Measurements from ENCODE around the gene KRT4. TPM values are rescaled to one million over a fixed set of nuclear protein-coding genes. Genes with fewer than 3 reads are reported as not detected.

Gene KRT4
- total RNA-seq, 2 experiments from 2014 or later: not detected

- ATAC-seq (no peak), DNase-seq (no peak)
- H3K4me3 Mint-ChIP-seq: no peak overlapping the region
- H3K27ac Mint-ChIP-seq: no peak overlapping the region
- ChIA-PET CTCF (no interaction called here), POLR2A (no interaction called here)
- no peaks in the 10 kb centered on the region for H3K4me1 Mint-ChIP-seq (ENCODE audit: low read depth)
- peaks cover 2% of the 10 kb centered on the region for H3K27me3 Mint-ChIP-seq (ENCODE audit: low read depth)
- no peaks in the 10 kb centered on the region for H3K36me3 Mint-ChIP-seq (ENCODE audit: low read depth)
- H3K9me3 Mint-ChIP-seq (ENCODE audit: insufficient read depth): no peaks in the 10 kb centered on the region
Measured at GRCh38 chr12:52809166-52809565, 4.8 kb downstream of the KRT4 start.

GRCh38 chr12:52808573-52809160, 5.2 kb downstream of the KRT4 start:
- H3K9me3 Mint-ChIP-seq (ENCODE audit: insufficient read depth): no peaks in the 10 kb centered on the region
- H3K27ac Mint-ChIP-seq: no peak overlapping the region
- POLR2A ChIA-PET: interaction anchor here (0.7 kb wide), 1 partner anchor 9 kb away, joined by 3 read pairs; no protein-coding TSS in a partner anchor
- no peaks in the 10 kb centered on the region for H3K36me3 Mint-ChIP-seq (ENCODE audit: low read depth)
- no peak for ATAC-seq
- H3K27me3 Mint-ChIP-seq (ENCODE audit: low read depth): peaks cover 2% of the 10 kb centered on the region
- DNase-seq: no peak
- CTCF ChIA-PET: no interaction called here
- no peaks in the 10 kb centered on the region for H3K4me1 Mint-ChIP-seq (ENCODE audit: low read depth)
- H3K4me3 Mint-ChIP-seq: no peak overlapping the region

- Mint-ChIP-seq H3K9me3 (ENCODE audit: insufficient read depth) (no peaks in the 10 kb centered on the region), H3K27ac (no peak overlapping the region), H3K4me3 (no peak overlapping the region), H3K4me1 (ENCODE audit: low read depth) (no peaks in the 10 kb centered on the region), H3K36me3 (ENCODE audit: low read depth) (no peaks in the 10 kb centered on the region), H3K27me3 (ENCODE audit: low read depth) (peaks cover 6% of the 10 kb centered on the region)
- ChIA-PET CTCF (interaction anchor here (0.9 to 1.3 kb wide), 2 partner anchors 14 to 63 kb away, joined by 3 read pairs; no protein-coding TSS in a partner anchor), POLR2A (interaction anchor here (0.7 kb wide), 2 partner anchors 10 to 32 kb away, joined by 3 read pairs; no protein-coding TSS in a partner anchor)
- DNase-seq (no peak), ATAC-seq (no peak)
Measured at GRCh38 chr12:52807544-52808470, 6.1 kb downstream of the KRT4 start.

GRCh38 chr12:52806821-52807543, 6.9 kb downstream of the KRT4 start:
- CTCF ChIA-PET: interaction anchor here (0.9 to 1.3 kb wide), 2 partner anchors 13 to 64 kb away, joined by 3 read pairs; no protein-coding TSS in a partner anchor
- no peaks in the 10 kb centered on the region for H3K4me1 Mint-ChIP-seq (ENCODE audit: low read depth)
- POLR2A ChIA-PET: interaction anchor here (0.7 kb wide), 1 partner anchor 31 kb away, joined by 3 read pairs; no protein-coding TSS in a partner anchor
- H3K27me3 Mint-ChIP-seq (ENCODE audit: low read depth): peaks cover 6% of the 10 kb centered on the region
- H3K27ac Mint-ChIP-seq: no peak overlapping the region
- DNase-seq (no peak), ATAC-seq (no peak)
- no peaks in the 10 kb centered on the region for H3K36me3 Mint-ChIP-seq (ENCODE audit: low read depth)
- H3K9me3 Mint-ChIP-seq (ENCODE audit: insufficient read depth): no peaks in the 10 kb centered on the region
- no peak overlapping the region for H3K4me3 Mint-ChIP-seq

DNA sequence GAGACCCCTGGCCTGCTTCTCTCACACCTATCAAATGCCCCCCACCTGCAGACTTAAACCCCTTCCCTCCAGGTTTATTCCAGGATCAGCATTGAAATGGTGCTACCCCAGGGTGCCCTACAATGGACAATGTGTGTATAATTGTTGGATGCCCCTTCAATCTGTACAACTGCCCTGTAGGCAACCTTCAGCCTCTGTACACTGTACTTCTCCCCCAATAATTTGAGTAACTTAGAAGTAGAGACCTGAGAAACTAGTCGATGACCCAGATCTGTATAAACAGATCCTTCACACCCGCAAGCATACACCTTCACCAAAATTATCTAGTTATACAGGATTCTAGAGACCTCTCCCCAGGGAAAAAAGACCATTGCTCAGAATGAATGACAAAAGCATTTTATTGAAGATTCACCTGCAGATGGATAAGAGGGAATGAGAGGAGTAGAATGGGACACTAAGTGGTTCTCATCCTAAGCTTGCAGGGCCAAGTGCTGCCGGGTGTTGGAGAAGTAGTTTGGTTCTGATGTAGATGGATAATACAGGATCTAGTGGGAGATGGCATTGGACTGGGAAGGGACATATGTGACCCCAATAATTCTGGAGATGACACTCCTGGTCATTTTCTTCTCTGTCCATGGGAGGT, 7.6 kb downstream of the KRT4 start:
- ATAC-seq: no peak
- Mint-ChIP-seq H3K36me3 (ENCODE audit: low read depth) (no peaks in the 10 kb centered on the region), H3K4me1 (ENCODE audit: low read depth) (no peaks in the 10 kb centered on the region), H3K9me3 (ENCODE audit: insufficient read depth) (no peaks in the 10 kb centered on the region), H3K27ac (no peak overlapping the region), H3K4me3 (no peak overlapping the region), H3K27me3 (ENCODE audit: low read depth) (peaks cover 6% of the 10 kb centered on the region)
- DNase-seq: no peak
- CTCF ChIA-PET: no interaction called here
- POLR2A ChIA-PET: no interaction called here

- DNase-seq: no peak
- ChIA-PET POLR2A (no interaction called here), CTCF (no interaction called here)
Measured at GRCh38 chr12:52805739-52806138, 8.2 kb downstream of the KRT4 start.

DNA sequence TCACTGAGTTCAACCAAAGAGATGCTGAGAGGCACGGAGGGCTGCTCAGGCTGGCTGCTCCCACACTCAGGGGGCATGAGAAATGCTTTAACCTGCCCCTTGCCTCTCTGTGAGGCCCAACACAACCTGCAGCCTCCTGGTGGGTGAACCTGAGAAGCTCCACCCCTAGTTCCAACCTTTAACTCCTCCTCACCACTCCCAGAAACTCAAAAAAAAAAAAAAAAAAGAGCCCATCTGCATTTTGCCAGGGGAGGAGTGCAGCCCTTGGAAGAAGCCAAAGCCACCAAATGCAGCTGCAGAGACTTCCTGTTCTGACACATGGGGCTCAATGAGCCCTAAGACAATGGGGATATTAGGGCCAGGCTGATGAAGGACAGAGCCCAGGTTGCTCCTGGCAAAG, 8.9 kb downstream of the KRT4 start:
- no peak for ATAC-seq
- Mint-ChIP-seq H3K36me3 (ENCODE audit: low read depth) (no peaks in the 10 kb centered on the region), H3K4me1 (ENCODE audit: low read depth) (no peaks in the 10 kb centered on the region), H3K4me3 (no peak overlapping the region), H3K27me3 (ENCODE audit: low read depth) (peaks cover 6% of the 10 kb centered on the region), H3K9me3 (ENCODE audit: insufficient read depth) (no peaks in the 10 kb centered on the region), H3K27ac (no peak overlapping the region)
- ChIA-PET POLR2A (no interaction called here), CTCF (no interaction called here)
- no peak for DNase-seq

More at GRCh38 chr12:52805739-52806138, 8.2 kb downstream of the KRT4 start:
- no peak overlapping the region for H3K4me3 Mint-ChIP-seq
- H3K27me3 Mint-ChIP-seq (ENCODE audit: low read depth): peaks cover 6% of the 10 kb centered on the region
- H3K27ac Mint-ChIP-seq: no peak overlapping the region
- no peak for ATAC-seq
- no peaks in the 10 kb centered on the region for H3K36me3 Mint-ChIP-seq (ENCODE audit: low read depth)
- no peaks in the 10 kb centered on the region for H3K4me1 Mint-ChIP-seq (ENCODE audit: low read depth)
- H3K9me3 Mint-ChIP-seq (ENCODE audit: insufficient read depth): no peaks in the 10 kb centered on the region

GRCh38 chr12:52802442-52802841, 11.5 kb downstream of the KRT4 start:
- Mint-ChIP-seq H3K36me3 (ENCODE audit: low read depth) (no peaks in the 10 kb centered on the region), H3K27me3 (ENCODE audit: low read depth) (peaks cover 10% of the 10 kb centered on the region), H3K4me3 (no peak overlapping the region), H3K27ac (no peak overlapping the region), H3K4me1 (ENCODE audit: low read depth) (no peaks in the 10 kb centered on the region), H3K9me3 (ENCODE audit: insufficient read depth) (no peaks in the 10 kb centered on the region)
- no peak for DNase-seq
- POLR2A ChIA-PET: no interaction called here
- CTCF ChIA-PET: interaction anchor here (1.0 to 1.1 kb wide), 2 partner anchors 77 to 216 kb away, joined by 3 read pairs; no protein-coding TSS in a partner anchor
- no peak for ATAC-seq

DNA sequence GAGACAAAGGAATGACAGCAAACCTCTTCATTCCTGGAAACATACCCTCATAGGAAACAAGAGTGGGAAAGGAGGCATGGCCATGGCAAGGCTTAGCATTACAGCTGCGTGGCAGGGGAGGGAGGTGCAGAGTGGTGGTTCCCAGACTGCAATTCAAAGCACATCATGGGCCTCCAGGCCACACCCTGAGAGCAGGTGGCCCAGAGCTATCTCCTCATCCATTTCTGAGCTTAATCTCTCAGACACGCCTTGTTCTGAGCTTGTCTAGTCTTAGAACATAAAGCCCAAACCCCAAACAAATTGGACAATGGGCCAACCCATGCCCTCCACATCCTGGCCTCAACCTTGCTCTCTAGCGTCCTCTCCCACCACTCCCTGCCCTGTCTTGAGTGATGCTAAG, 12.1 kb downstream of the KRT4 start:
- Mint-ChIP-seq H3K9me3 (ENCODE audit: insufficient read depth) (no peaks in the 10 kb centered on the region), H3K4me1 (ENCODE audit: low read depth) (no peaks in the 10 kb centered on the region), H3K4me3 (no peak overlapping the region), H3K27ac (no peak overlapping the region), H3K27me3 (ENCODE audit: low read depth) (peaks cover 10% of the 10 kb centered on the region), H3K36me3 (ENCODE audit: low read depth) (no peaks in the 10 kb centered on the region)
- ChIA-PET POLR2A (no interaction called here), CTCF (interaction anchor here (1.0 kb wide), 1 partner anchor 78 kb away, joined by 3 read pairs; no protein-coding TSS in a partner anchor)
- no peak for ATAC-seq
- DNase-seq: no peak

DNA sequence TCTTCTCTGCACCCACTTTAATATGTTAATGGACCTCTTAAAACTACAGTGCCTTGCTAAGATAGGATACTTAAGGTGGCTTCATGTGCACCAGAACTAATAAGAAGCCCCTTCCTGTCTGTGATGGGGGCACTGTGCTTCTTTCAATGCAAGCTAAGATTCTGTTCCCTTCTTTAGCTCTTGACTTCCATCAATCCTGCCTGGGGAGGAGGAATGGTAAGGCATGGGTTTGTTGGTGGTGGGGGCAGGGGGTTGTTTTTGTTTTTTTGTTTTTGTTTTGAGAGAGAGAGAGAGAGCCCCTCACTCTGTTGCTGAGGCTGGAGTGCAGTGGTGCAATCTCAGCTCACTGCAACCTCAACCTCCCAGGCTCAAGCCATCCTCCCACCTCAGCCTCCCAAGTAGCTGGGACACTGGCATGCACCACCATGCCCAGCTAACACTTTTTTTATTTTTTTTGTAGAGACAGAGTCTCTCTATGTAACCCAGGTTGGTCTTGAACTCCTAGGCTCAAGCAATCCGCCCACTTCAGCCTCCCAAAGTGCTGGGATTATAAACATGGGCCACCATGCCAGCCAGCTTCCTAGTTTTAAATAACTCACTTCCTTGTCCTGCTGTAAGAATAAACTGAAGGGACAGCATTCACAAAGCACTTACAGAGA, 13.5 kb downstream of the KRT4 start:
- ChIA-PET CTCF (interaction anchor here (0.7 to 0.8 kb wide), 2 partner anchors 79 to 428 kb away, joined by 3 read pairs; no protein-coding TSS in a partner anchor), POLR2A (interaction anchor here (0.7 kb wide), 1 partner anchor 442 kb away, joined by 3 read pairs; no protein-coding TSS in a partner anchor)
- Mint-ChIP-seq H3K4me3 (no peak overlapping the region), H3K9me3 (ENCODE audit: insufficient read depth) (no peaks in the 10 kb centered on the region), H3K27ac (no peak overlapping the region), H3K36me3 (ENCODE audit: low read depth) (no peaks in the 10 kb centered on the region), H3K27me3 (ENCODE audit: low read depth) (peaks cover 10% of the 10 kb centered on the region), H3K4me1 (ENCODE audit: low read depth) (no peaks in the 10 kb centered on the region)
- ATAC-seq (no peak), DNase-seq (no peak)
